Stimulated activated CD8-positive, alpha-beta memory T cell treated with anti-CD3 and anti-CD28 coated beads, Interleukin-2, amount 100 ng/mL, for 1 hour (primary cell): Measurements from ENCODE around the gene FCSK.

Experiments used
- DNase-seq, 2 donors: peaks; one replicate each; pipeline ENCODE4 v3.0.0-alpha.2; 2020; ENCODE audit warnings: low read depth in 2 of 2

Gene FCSK

GRCh38 chr16:70480127-70481105, 26.0 kb downstream of the FCSK start:
- DNase-seq, result no peak

DNA sequence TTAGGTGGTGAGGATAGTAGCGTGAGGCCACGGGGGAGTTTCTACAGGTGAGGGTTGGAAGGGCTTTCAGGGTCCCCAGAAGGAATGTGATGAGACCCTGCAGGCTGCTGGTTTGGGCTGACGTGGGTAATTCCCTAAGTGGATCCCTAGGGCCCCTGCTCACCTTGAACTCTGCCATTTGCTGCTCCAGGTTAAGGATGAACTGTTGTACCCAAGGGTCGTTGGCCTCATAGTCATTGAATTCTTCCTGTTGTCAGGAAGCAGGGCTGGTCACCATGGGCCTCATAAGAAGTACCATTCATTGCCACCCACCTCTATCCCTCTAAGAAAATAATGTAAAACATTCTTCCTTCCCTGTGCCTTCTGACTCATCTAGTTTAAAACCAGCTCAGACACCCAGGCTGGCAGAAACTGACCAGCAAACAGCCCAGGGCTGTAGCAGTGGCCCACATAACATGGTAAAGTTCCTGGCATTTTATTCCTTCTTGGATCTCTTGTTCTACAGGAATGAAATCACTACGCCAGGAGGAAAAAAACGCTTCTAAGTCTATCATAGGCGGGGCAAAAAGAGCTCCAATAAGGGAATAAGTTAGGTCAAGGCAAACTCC, 27.6 kb downstream of the FCSK start:
- no peak for DNase-seq

DNA sequence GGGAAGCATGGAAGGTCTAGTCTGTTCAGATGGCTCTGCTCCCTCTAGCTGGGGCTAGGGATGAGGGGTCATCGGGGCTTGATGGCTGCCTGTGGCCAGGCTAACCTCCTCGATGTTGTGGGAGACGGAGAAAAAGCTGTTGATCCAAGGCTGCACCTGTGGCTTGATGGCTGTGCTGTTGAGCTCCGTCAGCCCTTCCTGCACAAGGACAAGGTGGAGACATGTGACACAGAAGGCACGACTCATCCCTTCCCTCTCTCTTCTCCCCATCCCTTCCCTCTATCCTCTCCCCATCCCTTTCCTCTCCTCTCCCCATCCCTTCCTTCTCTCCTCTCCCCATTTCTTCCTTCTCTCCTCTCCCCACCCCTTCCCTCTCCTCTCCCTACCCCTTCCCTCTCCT, 28.2 kb downstream of the FCSK start:
- no peak for DNase-seq

DNA sequence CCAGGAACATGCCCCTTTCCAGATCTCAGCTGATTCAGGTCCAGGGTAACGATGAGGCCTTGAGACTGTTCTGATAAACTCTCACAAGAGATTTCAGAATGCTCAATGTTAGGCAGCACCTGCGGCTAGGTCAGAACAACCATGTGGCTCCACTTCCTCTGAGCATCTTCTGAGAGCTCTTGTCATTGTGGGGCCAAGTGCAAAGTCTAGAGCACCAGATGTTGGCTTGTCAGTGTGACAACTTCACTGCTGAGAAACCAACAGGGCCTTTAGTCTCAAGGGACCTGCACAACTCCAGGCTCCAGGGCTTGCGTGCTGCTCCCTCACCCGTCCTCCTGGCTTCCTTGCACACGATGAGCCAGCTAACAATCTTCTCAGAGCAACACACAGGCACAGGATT, 29.0 kb downstream of the FCSK start:
- DNase-seq, result no peak

- no peak for DNase-seq
Observed at GRCh38 chr16:70484867-70485266, 30.5 kb downstream of the FCSK start.

GRCh38 chr16:70490261-70490660, 35.9 kb downstream of the FCSK start:
- no peak for DNase-seq

GRCh38 chr16:70493802-70494201, 39.4 kb downstream of the FCSK start:
- DNase-seq, result no peak

DNA sequence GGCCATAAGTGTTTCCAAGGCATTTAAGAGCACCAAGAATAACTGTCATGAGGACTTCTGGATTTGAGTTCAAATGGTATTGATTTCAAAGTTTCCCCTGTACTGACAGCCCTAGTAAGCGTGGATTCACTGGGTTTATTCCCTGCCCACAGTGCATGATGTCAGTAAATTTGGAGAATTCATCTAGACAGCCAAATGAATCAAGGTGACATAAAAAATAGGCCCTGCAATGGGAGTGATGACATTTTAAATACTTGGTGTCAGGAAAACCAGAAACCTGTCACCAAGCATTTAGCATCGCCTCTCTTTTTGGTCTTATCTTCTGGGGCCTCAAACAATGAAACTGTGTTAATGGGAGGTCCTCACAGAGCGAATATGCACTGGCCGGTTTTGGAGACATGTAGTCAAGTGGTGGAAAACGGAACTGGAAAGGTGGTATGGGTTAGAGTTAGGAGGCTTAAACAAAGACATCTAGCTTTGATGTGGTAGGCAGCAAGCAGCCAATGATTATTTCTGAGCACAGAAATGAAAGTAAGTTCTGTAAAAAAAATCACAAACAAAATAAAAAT, 39.9 kb downstream of the FCSK start:
- DNase-seq, result no peak

GRCh38 chr16:70494777-70495176, 40.4 kb downstream of the FCSK start:
- DNase-seq, result no peak

DNA sequence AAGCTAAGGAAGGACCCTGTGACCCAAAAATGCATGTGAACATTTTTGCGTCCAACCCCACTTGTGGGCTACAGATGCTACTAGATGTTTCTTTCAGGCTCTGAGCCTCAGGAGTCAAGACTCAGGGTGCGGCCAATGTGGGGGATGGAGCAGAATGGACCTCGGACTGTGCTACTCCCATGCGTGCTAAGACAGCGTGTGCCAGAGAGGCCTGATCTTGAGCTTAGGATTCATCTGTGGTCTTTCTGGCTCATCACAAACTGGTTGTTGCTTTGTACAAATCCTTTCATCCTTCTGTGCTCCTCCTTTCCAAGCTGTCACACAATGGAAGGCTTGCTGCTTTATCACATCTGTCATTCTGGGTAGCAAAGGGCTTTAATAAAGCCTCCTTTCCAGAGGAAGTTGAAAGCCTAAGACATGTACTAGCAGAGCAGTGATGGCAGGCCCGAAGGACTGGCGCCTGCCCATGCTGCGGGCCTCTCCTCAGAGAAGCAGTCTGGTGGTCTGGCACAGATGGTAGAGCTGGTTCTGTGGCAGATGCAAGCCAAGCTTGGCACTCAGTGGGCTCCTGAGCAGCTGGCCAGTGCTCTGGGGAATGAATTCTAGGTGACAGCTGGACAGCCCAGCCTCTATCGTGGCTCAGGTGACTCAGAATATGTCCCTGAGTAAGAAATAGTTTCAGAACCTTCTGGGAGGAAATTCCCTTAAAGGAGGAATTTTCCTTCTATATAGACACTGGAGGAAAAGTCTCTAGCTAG, 41.2 kb downstream of the FCSK start:
- DNase-seq, result no peak

DNA sequence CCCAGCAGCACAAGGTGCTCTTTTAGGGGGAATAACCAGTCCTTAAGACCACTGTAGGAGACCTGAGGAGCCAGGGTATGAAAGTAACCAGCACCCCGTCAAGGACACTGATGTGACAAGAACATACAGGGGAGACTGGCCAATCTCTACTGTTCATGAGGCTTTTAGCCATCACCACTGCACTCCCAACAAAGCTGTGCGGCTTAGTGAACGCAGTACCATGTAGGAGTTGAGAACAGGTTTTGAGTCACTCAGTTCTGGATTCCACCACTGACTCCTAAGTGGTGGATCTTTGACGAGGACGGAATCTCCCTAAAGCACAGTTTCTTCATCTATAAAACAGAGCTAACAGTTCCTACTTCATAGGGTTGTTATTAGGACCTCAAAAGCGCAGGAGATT, 42.1 kb downstream of the FCSK start:
- DNase-seq, result no peak

GRCh38 chr16:70508752-70509151, 54.4 kb downstream of the FCSK start:
- DNase-seq, result no peak

DNA sequence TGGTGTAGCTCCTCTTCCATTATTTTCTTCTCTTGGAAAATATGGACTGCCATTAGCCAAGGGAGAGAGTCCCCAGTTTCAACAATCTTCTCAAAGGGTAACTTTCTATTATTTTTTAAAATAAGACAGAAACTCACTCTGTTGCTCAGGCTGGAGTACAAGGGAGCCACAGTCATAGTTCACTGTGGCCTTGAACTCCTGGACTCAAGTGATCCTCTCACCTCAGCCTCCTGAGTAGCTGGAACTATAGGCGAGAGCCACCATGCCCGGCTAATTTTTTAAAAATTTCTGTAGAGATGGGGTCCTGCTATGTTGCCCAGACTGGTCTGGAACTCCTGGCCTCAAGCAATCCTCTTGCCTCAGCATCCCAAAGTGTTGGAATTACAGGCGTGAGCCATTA, 55.8 kb downstream of the FCSK start:
- DNase-seq, result no peak

GRCh38 chr16:70511833-70512232, 57.4 kb downstream of the FCSK start:
- DNase-seq, result no peak

GRCh38 chr16:70512456-70512855, 58.1 kb downstream of the FCSK start:
- no peak for DNase-seq

- no peak for DNase-seq
Observed at GRCh38 chr16:70520612-70521297, 66.4 kb downstream of the FCSK start.

DNA sequence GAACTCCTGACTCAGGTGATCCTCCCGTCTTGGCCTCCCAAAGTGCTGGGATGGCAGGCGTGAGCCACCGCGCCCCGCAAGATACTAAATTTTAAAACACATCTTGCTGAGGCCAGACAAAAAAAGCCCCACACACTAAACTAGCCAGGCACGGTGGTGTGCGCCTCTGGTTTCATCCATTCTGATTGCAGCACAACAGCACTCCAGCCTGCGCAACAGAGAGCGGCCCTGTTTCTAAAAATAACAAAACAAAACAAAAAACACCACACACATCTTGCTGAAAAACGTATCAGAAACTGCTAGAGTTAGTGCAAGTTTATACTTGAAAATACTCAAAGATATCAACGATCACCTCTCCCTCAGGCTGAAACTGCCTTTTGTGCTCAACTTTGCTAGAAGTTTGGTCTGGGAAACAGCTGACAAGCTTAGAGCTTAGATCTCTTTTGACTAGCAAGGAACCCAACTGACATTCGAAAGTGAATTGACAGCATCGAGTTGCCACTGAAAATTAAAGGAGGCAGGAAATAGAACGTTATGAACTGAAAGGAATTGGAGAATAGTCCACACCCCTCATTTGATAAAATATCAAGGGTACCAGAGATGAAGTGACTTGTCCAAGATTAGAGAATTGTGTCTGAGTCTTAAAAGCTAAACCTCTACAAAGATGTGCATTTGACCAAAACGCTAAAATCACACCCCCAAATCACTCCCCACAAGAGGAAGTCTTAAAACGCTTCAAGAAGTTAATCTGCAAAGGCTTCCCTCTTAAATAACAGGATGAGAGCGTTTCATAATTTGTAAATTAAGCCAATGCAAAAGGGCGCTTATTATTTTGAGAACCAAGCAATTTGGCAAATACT, 68.1 kb downstream of the FCSK start:
- DNase-seq, result no peak

- DNase-seq, result peak; percentile 79 to 80
Observed at GRCh38 chr16:70523076-70523742, 68.8 kb downstream of the FCSK start, which contains the start of gene COG4. Gene COG4, minus strand, starts transcription at chr16:70523554. Its CDS starts 11 bp downstream, at chr16:70523543.

- DNase-seq, result peak; percentile 42 to 55
Observed at GRCh38 chr16:70523743-70524398, 69.5 kb downstream of the FCSK start, which contains the start of gene SF3B3. Gene SF3B3, plus strand, starts transcription at chr16:70523816. Its CDS starts 2,841 bp downstream, at chr16:70526657.
